ENCODE results near the gene RAB11FIP5.
"Not testable (repeated sequence)": the region's sequence is repeated elsewhere in the genome, so short reads cannot be mapped to it uniquely, and the experiment has no call there.

Gene RAB11FIP5, protein sequence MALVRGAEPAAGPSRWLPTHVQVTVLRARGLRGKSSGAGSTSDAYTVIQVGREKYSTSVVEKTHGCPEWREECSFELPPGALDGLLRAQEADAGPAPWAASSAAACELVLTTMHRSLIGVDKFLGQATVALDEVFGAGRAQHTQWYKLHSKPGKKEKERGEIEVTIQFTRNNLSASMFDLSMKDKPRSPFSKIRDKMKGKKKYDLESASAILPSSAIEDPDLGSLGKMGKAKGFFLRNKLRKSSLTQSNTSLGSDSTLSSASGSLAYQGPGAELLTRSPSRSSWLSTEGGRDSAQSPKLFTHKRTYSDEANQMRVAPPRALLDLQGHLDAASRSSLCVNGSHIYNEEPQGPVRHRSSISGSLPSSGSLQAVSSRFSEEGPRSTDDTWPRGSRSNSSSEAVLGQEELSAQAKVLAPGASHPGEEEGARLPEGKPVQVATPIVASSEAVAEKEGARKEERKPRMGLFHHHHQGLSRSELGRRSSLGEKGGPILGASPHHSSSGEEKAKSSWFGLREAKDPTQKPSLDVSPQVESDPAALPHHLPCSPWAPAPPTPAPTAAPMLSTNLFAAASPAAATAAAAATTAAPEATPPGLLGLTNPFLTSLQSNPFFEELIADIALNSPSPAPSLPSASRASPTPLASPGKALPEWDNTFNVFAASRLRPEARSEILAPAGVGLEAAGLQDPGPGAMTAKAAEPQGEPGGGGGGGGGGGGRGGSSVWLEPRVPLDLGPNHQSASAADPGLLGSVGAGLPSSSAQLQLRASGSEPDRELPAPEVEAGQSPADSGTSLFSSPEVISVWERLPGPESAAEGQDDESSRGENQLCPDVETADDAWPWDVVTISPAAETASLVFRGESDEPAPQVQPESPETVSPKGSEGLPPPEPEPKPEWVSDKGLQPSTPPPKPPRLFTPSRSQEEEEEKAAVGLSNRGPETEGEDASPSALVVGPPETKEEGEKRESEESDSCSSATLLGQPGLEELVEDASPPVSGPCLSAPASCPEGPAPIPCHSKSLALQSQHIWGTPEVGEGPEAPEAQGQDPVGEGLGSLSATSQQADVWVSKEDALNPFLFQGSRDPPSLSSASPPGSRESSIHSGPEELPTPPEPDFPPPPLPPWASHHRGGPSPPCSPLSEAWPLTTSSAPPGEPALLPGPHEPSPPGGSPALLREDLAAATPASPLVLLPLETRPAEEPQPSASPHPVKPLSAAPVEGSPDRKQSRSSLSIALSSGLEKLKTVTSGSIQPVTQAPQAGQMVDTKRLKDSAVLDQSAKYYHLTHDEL (N-terminal part only)

GRCh38 chr2:73112913-73113854, at the start of gene RAB11FIP5:
Gene RAB11FIP5 (minus strand): TSS chr2:73112948. CDS start chr2:73112777, 171 bp downstream.
- FAIRE-seq = no peak
- peak; percentile 67 for DNase-seq (ENCODE audit: insufficient read length, low spot score)

- no peak for DNase-seq (ENCODE audit: insufficient read length, low spot score)
- no peak for FAIRE-seq
Measured at GRCh38 chr2:73156539-73157124, 43.9 kb upstream of the RAB11FIP5 start.

GRCh38 chr2:73142937-73143336, 30.2 kb upstream of the RAB11FIP5 start:
- DNase-seq (ENCODE audit: insufficient read length, low spot score) = no peak
- FAIRE-seq = no peak

DNA sequence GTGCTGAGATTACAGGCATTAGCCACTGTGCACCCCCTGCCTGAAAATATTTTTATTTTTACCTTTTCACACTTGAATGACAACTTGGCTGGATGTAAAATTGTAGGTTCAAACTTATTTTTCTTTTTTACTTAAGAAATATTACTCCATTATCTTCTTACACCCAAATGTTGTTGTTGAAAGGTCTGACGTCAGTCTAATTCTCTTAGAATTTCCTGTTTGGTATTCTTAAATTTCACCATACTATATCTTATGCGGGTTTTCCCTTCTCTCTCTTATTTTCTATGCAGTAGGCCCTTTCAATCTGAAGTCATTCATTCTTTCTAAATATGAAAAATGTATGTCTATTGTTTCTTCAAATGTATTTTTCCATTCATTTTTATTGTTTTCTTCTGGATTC, 29.1 kb upstream of the RAB11FIP5 start:
- no peak for FAIRE-seq
- no peak for DNase-seq (ENCODE audit: insufficient read length, low spot score)

GRCh38 chr2:73135236-73135635, 22.5 kb upstream of the RAB11FIP5 start:
- FAIRE-seq = no peak
- no peak for DNase-seq (ENCODE audit: insufficient read length, low spot score)

GRCh38 chr2:73134471-73134870, 21.7 kb upstream of the RAB11FIP5 start:
- FAIRE-seq = no peak
- no peak for DNase-seq (ENCODE audit: insufficient read length, low spot score)

- no peak for FAIRE-seq
- no peak for DNase-seq (ENCODE audit: insufficient read length, low spot score)
Measured at GRCh38 chr2:73133566-73134197, 20.9 kb upstream of the RAB11FIP5 start.

GRCh38 chr2:73131807-73132206, 19.1 kb upstream of the RAB11FIP5 start:
- DNase-seq (ENCODE audit: insufficient read length, low spot score) (no peak), FAIRE-seq (no peak)

- FAIRE-seq = no peak
- DNase-seq (ENCODE audit: insufficient read length, low spot score) = no peak
Measured at GRCh38 chr2:73130790-73131189, 18.0 kb upstream of the RAB11FIP5 start.

DNA sequence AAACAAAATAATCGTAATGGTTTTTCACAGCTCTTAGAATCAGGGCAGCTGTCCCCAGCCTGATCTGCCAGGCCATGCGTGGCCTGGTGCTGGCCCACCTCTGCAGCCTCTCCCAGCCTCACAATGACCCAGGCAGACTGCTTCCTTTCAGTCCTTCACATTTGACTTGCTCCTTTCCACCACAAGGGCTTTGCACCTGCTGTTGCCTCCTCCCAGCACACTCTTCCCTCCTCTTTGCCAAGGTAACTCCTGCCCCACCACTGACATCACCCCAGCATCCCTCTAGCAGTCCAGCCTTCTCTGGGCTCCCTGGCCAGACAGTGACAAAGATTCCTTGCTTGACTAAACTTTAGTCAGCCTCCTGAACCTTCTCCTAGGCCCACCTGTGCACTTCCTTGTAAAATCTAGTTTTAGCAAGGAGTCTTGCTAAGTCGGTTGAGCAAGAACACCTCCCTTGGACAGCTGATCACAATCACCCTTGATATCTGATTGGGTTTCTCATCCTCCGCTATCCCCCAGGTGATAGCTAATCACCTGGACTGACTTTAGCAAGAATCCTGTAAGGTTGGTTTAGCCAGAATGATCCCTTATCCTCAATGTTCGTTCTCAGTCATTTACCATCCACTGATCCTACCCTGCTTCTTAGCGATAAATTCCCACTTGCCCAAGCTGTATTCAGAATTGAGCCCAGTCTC, 16.2 kb upstream of the RAB11FIP5 start:
- no peak for DNase-seq (ENCODE audit: insufficient read length, low spot score)
- no peak for FAIRE-seq

DNA sequence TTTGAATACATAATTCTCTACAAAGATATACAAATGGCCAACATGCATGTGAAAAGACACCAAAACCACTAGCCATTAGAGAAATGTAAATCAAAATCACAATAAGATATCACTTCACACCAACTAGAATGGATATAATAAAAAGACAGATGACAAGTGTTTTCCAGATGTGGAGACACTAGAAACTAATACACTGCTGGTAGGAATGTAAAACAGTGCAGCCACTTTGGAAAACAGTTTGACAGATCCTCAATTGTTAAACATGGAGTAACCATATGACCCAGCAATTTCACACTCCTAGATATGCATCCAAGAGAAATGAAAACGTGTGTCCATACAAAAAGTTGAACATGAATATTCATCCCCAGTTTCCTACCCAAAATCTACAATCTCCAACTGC, 9.8 kb upstream of the RAB11FIP5 start:
- DNase-seq (ENCODE audit: insufficient read length, low spot score) (no peak), FAIRE-seq (no peak)

- not testable (repeated sequence) for FAIRE-seq; DNase-seq (ENCODE audit: insufficient read length, low spot score)
Measured at GRCh38 chr2:73119611-73120239, 7.0 kb upstream of the RAB11FIP5 start.

DNA sequence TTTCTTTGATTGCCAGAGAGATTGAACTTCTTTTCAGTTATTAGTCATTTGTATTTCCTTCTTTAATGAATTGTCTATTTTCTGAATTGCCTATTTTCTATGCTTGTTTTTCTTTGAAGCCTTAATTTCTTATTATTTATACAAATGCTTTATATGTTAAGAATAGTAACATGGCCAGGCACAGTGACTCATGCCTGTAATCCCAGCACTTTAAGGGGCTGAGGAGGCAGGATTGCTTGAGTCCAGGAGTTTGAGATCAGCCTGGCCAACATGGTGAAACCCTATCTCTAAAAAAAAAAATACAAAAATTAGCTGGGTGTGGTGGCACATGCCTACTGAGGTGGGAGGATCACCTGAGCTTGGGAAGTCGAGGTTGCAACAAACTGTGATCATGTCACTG, 4.7 kb upstream of the RAB11FIP5 start:
- FAIRE-seq (no peak), DNase-seq (ENCODE audit: insufficient read length, low spot score) (no peak)

DNA sequence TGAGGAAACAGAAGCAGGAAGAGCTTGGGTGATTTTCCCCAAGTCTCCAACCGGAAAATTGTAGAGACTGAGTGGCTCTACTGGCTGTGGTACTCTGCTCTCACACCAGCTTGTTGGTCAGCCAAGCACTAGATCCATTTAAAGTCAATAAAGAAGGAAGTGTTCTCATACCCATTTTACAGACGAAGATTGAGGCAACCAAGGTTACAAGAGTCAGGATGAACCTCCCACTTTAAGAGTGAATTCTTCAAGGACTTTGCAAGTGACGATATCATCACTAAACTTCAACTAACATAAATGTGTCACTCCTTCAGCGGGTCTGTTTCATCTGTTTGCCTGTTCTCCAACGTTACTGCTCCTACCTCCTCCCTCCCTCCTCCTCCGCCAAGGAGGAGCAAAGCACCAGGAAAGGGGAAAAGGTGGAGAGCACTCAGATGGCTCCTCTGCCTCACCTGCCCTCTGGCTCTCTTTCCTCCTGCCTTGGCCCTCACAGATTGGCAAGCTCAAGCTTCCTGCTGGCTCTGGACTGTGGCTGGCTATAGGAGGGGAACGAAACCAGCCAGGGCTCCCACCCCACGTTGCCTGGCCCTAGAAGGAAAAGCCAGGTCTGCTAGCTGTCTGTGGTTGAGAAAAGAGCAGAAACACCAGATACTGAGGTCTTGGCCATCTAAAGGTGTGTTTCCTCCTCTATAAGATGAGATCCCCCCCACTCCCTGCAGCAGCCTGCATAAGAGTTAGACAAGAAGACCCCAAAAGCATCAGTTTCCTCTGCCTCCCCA, 3.6 kb upstream of the RAB11FIP5 start:
- DNase-seq (ENCODE audit: insufficient read length, low spot score) (no peak), FAIRE-seq (no peak)

GRCh38 chr2:73114273-73114867, 1.6 kb upstream of the RAB11FIP5 start:
- DNase-seq (ENCODE audit: insufficient read length, low spot score) = no peak
- FAIRE-seq = no peak

- DNase-seq (ENCODE audit: insufficient read length, low spot score) (peak; percentile 29), FAIRE-seq (no peak)
Measured at GRCh38 chr2:73112026-73112912, 479 bp downstream of the RAB11FIP5 start.
